Fibroblast of villous mesenchyme (primary cell): ENCODE results near the gene INO80. TPM values are rescaled to one million over a fixed set of nuclear protein-coding genes. Genes with fewer than 3 reads are reported as not detected.

Experiments used
- DNase-seq: peaks from one replicate; pipeline ENCODE4 v3.0.0-alpha.2; 2010; ENCODE audit warnings: low read depth
- H3K4me3 ChIP-seq: 2 replicates; pipeline ENCODE4 v1.5.1; 2011; ENCODE audit warnings: low read depth, mild to moderate bottlenecking, low read length
- total RNA-seq: library from RNA; depleted of rRNA; stranded (reverse); fragments of >200 nt; gene quantifications from 2 replicates; pipeline ENCODE4 v1.2.3, GENCODE V29; 2012
- TF ChIP-seq, protein P1 (sequence below): IDR thresholded peaks from 2 replicates; pipeline ENCODE4 v1.5.1; 2012; ENCODE audit warnings: low read depth, mild to moderate bottlenecking, low read length; ENCODE audit not compliant: insufficient read depth

Gene INO80
- total RNA-seq, 1 donor: 29.8 TPM

- no peak for DNase-seq
- no peak overlapping the region for H3K4me3 ChIP-seq
- TF ChIP-seq, protein P1, sequence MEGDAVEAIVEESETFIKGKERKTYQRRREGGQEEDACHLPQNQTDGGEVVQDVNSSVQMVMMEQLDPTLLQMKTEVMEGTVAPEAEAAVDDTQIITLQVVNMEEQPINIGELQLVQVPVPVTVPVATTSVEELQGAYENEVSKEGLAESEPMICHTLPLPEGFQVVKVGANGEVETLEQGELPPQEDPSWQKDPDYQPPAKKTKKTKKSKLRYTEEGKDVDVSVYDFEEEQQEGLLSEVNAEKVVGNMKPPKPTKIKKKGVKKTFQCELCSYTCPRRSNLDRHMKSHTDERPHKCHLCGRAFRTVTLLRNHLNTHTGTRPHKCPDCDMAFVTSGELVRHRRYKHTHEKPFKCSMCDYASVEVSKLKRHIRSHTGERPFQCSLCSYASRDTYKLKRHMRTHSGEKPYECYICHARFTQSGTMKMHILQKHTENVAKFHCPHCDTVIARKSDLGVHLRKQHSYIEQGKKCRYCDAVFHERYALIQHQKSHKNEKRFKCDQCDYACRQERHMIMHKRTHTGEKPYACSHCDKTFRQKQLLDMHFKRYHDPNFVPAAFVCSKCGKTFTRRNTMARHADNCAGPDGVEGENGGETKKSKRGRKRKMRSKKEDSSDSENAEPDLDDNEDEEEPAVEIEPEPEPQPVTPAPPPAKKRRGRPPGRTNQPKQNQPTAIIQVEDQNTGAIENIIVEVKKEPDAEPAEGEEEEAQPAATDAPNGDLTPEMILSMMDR: no peak
Measured at GRCh38 chr15:41072013-41072412, 44.1 kb downstream of the INO80 start.

GRCh38 chr15:41066516-41066915 is 49.6 kb downstream of the INO80 start:
- DNase-seq: no peak
- H3K4me3 ChIP-seq: no peak overlapping the region
- TF ChIP-seq, protein P1: no peak

- no peak for DNase-seq
- TF ChIP-seq, protein P1: no peak
- H3K4me3 ChIP-seq: no peak overlapping the region
Measured at GRCh38 chr15:41061667-41062066, 54.4 kb downstream of the INO80 start.

GRCh38 chr15:41060505-41060904 is 55.6 kb downstream of the INO80 start:
- TF ChIP-seq, protein P1: no peak
- H3K4me3 ChIP-seq: no peak overlapping the region
- no peak for DNase-seq

DNA sequence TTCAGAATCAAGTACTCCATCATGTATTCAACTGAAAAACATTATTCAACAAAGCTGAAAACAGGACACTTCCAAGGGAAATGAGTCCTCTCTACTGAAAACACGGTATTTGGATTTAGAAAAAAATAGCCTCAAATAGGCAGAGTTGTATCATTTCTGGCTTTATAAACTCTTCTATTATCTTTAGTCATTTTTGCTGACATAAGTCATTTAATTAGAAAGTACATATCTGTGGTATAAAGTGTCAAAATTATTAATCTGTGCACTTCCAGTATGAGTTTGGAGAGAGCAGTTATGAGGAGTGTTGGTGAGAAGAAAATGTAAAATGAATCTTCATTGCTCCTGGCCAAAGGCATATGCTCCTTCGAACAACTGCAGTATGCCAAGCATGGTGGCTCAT is 59.3 kb downstream of the INO80 start:
- TF ChIP-seq, protein P1: no peak
- no peak for DNase-seq

GRCh38 chr15:41055706-41056105 is 60.4 kb downstream of the INO80 start:
- no peak overlapping the region for H3K4me3 ChIP-seq
- DNase-seq: no peak
- TF ChIP-seq, protein P1: no peak

More for the DNA sequence above, 59.3 kb downstream of the INO80 start:
- H3K4me3 ChIP-seq: no peak overlapping the region

DNA sequence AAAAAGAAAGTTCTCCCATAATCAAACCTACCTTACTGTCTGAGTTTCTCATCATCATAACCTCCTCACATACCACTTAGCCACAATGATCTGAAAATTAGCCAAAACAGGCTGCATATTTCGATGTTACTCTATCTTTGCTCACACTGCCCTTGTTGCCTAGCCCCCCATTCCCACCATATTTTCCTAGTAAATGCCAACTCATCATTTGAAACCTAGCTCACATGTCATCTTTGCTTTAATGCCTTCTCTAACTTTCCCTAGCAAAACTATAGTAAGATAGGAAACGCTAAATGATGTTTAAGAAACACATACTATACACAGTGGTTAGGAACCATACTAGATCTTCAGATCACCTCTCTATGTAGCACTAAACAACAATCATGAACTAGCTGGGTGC is 64.9 kb downstream of the INO80 start:
- no peak overlapping the region for H3K4me3 ChIP-seq
- TF ChIP-seq, protein P1: no peak
- no peak for DNase-seq
